Spleen (tissue), 11 donors: Measurements from ENCODE around the gene PFKP. TPM values are rescaled to one million over a fixed set of nuclear protein-coding genes. Genes with fewer than 3 reads are reported as not detected.
A peak's percentile ranks its signal among the peaks of the same experiment; 100 is the strongest.

Experiments used
- DNase-seq: peaks from one replicate; pipeline ENCODE4 v3.0.0-alpha.2; 2020
- H3K27ac ChIP-seq, 8 donors: fragments of 200-600 bp; sonication (generic) in 7 of 8; 1 replicate in 4 of 8; 2 replicates in 4 of 8; pipeline versions ENCODE4 v1.5.0 to v1.8.0; 2016 to 2021; ENCODE audit warnings: inconsistent platforms in 4 of 8, mild to moderate bottlenecking in 4 of 8, moderate library complexity in 1 of 8
- H3K27me3 ChIP-seq, 7 donors: fragments of 200-600 bp; sonication (generic) in 6 of 7; replicated peaks in 1 of 7; 1 replicate in 4 of 7; 2 replicates in 3 of 7; pipeline versions ENCODE4 v1.5.0 to v1.8.0; 2016 to 2021; ENCODE audit warnings: inconsistent platforms in 3 of 7, mild to moderate bottlenecking in 1 of 7
- H3K36me3 ChIP-seq, 6 donors: fragments of 200-600 bp; sonication (generic) in 5 of 6; 1 replicate in 4 of 6; 2 replicates in 2 of 6; pipeline versions ENCODE4 v1.5.0 to v1.8.0; 2016 to 2021; ENCODE audit warnings: inconsistent platforms in 2 of 6
- H3K4me1 ChIP-seq, 6 donors: fragments of 200-600 bp; sonication (generic) in 5 of 6; 1 replicate in 3 of 6; 2 replicates in 3 of 6; pipeline versions ENCODE4 v1.5.0 to v1.8.0; 2016 to 2021; ENCODE audit warnings: inconsistent platforms in 3 of 6
- H3K4me3 ChIP-seq, 8 donors: fragments of 200-600 bp; sonication (generic) in 7 of 8; 1 replicate in 4 of 8; 2 replicates in 4 of 8; pipeline versions ENCODE4 v1.5.0 to v1.8.0; 2016 to 2021; ENCODE audit warnings: inconsistent platforms in 4 of 8, mild to moderate bottlenecking in 4 of 8, moderate library complexity in 2 of 8
- H3K9me3 ChIP-seq, 8 donors: fragments of 200-600 bp; sonication (generic) in 7 of 8; 1 replicate in 4 of 8; 2 replicates in 4 of 8; pipeline versions ENCODE4 v1.5.0 to v1.8.0; 2016 to 2021; ENCODE audit warnings: inconsistent platforms in 4 of 8
- POLR2A ChIP-seq, 3 donors: fragments of 450-650 bp; IDR thresholded peaks; one replicate each; pipeline ENCODE4 v1.5.1; 2017; ENCODE audit warnings: antibody characterized with exemption in 3 of 3, mild to moderate bottlenecking in 1 of 3
- POLR2AphosphoS5 ChIP-seq, 3 donors: sonication (generic); formaldehyde crosslinking; IDR thresholded peaks; one replicate each; pipeline ENCODE4 v1.5.1; 2017; ENCODE audit warnings: antibody characterized with exemption in 3 of 3
- WGBS, 5 donors: extraction: QIAGEN DNeasy Blood & Tissue Kit in 3 of 5; methylation state at CpG; one replicate each; pipeline versions ENCODE4 v1.1.5 to v1.1.7; 2013 to 2018; 5-methylcytosine and 5-hydroxymethylcytosine counted together
- intact Hi-C: fragments of 100-400 bp; cut with DNase I; formaldehyde crosslinking; loops from one replicate; pipeline ENCODE4 v1.15.0; 2023; ENCODE audit warnings: low total_unique reads
- polyA plus RNA-seq, 3 donors: library from polyadenylated mRNA; stranded (reverse); fragments of 200-250 nt; gene quantifications; one replicate each; pipeline ENCODE4 v1.2.1, GENCODE V29; 2013
- total RNA-seq, 7 donors: library from RNA; depleted of rRNA in 3 of 7; stranded (reverse); fragments of >200 nt in 3 of 7; fragmentation: NEBNext Ultra II Directional in 4 of 7; extraction: Animal tissue kit (Norgen Biotek cat#: 25700) in 4 of 7; gene quantifications; one replicate each; pipeline versions ENCODE4 v1.1.0 to v1.2.1, GENCODE V29; 2016 to 2021
- TF ChIP-seq, protein P1 (sequence below), 11 experiments: fragments of 200-600 bp in 7 of 11; fragments of 450-650 bp in 4 of 11; sonication (generic) in 4 of 11; IDR thresholded peaks in 8 of 11; conservative IDR thresholded peaks in 3 of 11; 1 replicate in 7 of 11; 2 replicates in 4 of 11; pipeline versions ENCODE4 v1.4.0 to v1.8.0; 2016 to 2021; ENCODE audit warnings: antibody characterized with exemption in 11 of 11, inconsistent platforms in 4 of 11, mild to moderate bottlenecking in 1 of 11
- donor health status: healthy with polysubstance abuse.
- donor health status: DM: no; HTN: no; CAD: no; lungs with moderate emphysema.
- donor health status: DM: no; HTN: no; CAD: no.
- donor health status: Bipolar disorder and iron deficiency.
- donor health status: healthy.
- donor health status: DM: no; HTN: no; CAD: no.
- donor health status: DM: yes; HTN: yes; CAD: no.

PFKP gene
- total and polyA plus RNA-seq, 10 donors = 19.0 to 60.9 (median 28.6) TPM

DNA sequence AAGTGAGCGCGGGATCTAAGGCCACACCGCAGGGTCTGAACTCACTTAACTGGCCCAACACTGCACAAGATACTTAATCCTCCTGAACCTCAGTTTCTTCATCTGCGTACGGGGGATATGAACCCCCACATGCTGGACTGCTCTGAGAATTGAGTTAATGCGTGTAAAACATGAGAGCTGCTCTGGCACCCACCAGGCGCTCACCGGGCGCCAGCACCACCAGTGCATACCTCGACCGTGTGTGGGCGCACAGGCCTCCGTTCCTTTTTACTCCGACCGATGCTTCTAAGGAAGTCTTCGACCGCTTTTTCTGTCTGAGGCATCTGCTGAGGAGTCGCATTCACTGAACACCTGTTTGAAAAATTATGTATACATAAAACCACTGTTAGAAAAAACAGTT, 78.0 kb downstream of the PFKP start:
- intact Hi-C loops = no loop called here
- no peak overlapping the region for H3K27ac ChIP-seq
- WGBS, 5 donors = 96 to 99% (median 98%) methylated on average over 18 of the region's 18 CpGs
- no peaks in the 10 kb centered on the region for H3K9me3 ChIP-seq
- H3K4me1 ChIP-seq = no peaks in the 10 kb centered on the region
- no peaks in the 10 kb centered on the region for H3K27me3 ChIP-seq
- H3K36me3 ChIP-seq = peaks cover 9 to 100% (median 100%) of the 10 kb centered on the region in 6 donors
- DNase-seq = no peak
- TF ChIP-seq POLR2A (IDR thresholded peaks at IDR 0.05) (no peak), POLR2AphosphoS5 (IDR thresholded peaks at IDR 0.05) (no peak)
- TF ChIP-seq, protein P1, sequence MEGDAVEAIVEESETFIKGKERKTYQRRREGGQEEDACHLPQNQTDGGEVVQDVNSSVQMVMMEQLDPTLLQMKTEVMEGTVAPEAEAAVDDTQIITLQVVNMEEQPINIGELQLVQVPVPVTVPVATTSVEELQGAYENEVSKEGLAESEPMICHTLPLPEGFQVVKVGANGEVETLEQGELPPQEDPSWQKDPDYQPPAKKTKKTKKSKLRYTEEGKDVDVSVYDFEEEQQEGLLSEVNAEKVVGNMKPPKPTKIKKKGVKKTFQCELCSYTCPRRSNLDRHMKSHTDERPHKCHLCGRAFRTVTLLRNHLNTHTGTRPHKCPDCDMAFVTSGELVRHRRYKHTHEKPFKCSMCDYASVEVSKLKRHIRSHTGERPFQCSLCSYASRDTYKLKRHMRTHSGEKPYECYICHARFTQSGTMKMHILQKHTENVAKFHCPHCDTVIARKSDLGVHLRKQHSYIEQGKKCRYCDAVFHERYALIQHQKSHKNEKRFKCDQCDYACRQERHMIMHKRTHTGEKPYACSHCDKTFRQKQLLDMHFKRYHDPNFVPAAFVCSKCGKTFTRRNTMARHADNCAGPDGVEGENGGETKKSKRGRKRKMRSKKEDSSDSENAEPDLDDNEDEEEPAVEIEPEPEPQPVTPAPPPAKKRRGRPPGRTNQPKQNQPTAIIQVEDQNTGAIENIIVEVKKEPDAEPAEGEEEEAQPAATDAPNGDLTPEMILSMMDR (IDR thresholded peaks at IDR 0.05 in 8 of 11, conservative IDR thresholded peaks at IDR 0.05 in 3 of 11) = no peak
- H3K4me3 ChIP-seq = no peak overlapping the region

DNA sequence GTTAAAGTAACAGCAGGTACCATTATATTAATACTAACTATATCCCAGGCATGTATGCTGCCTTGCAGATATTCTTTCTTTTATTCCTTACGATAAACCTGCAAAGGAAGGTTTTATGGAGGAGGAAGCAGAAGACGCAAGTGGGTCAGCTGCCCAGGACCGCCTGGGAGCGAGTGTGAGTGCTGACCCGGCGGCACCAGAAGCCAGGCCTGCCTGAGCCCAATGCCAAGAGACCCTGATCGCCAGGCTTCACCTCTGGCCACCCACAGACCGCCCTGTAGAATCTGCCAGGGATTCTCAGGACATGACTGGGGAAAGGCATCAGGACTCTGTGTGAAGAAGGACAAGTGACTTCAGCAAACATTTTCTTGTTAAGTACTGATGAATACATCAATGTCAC, 78.9 kb downstream of the PFKP start:
- 94 to 100% (median 97%) methylated on average over 8 of the region's 8 CpGs for WGBS, 5 donors
- no peak overlapping the region for H3K27ac ChIP-seq
- peaks cover 8 to 100% (median 100%) of the 10 kb centered on the region in 6 donors for H3K36me3 ChIP-seq
- DNase-seq = no peak
- no peaks in the 10 kb centered on the region for H3K27me3 ChIP-seq
- TF ChIP-seq POLR2AphosphoS5 (IDR thresholded peaks at IDR 0.05) (peak in 1 of 3 donors; percentile 20), POLR2A (IDR thresholded peaks at IDR 0.05) (no peak)
- intact Hi-C loops = no loop called here
- no peaks in the 10 kb centered on the region for H3K4me1 ChIP-seq
- H3K4me3 ChIP-seq = no peak overlapping the region
- no peaks in the 10 kb centered on the region for H3K9me3 ChIP-seq

DNA sequence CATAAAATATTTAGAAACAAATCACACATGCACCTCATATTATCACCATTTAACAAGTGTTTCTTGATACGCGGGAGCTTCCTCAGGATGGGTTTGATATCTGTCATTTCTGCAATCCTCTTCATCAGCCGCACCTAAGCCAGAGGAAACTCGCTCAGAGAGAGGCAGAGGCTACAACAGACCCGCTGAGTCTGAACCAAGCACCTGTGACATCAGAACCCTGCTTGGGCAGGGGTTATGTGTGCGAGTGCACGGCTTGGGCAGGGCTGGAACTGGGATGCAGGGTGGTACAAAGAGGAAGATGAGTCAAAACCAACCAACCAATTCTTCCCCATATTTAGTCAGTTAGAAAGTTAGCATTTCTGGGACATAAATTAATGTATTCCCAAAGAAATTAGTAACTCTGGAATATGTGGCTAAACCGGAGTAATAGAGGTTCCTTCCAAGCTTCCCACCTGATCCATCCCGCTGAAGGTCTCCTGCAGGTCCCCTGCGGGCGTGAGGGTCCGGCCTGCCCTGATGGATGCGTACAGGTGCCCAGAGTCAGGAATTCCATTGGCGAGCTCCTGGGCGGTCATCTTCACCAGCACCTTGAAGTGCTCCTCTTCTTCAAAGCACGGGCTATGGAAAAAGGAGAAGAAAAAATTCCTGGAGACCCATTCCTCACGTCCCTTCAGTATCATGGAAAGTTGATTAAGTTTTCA, 79.9 kb downstream of the PFKP start:
- Histone ChIP-seq H3K4me1 (no peaks in the 10 kb centered on the region), H3K27me3 (no peaks in the 10 kb centered on the region), H3K27ac (no peak overlapping the region), H3K9me3 (no peaks in the 10 kb centered on the region), H3K4me3 (no peak overlapping the region), H3K36me3 (peaks cover 8 to 100% (median 99%) of the 10 kb centered on the region in 6 donors)
- TF ChIP-seq, protein P1 (IDR thresholded peaks at IDR 0.05 in 8 of 11, conservative IDR thresholded peaks at IDR 0.05 in 3 of 11) = no peak
- TF ChIP-seq POLR2AphosphoS5 (IDR thresholded peaks at IDR 0.05) (no peak), POLR2A (IDR thresholded peaks at IDR 0.05) (no peak)
- no peak for DNase-seq
- intact Hi-C loops = no loop called here
- 84 to 97% (median 92%) methylated on average over 17 of the region's 17 CpGs for WGBS, 5 donors

DNA sequence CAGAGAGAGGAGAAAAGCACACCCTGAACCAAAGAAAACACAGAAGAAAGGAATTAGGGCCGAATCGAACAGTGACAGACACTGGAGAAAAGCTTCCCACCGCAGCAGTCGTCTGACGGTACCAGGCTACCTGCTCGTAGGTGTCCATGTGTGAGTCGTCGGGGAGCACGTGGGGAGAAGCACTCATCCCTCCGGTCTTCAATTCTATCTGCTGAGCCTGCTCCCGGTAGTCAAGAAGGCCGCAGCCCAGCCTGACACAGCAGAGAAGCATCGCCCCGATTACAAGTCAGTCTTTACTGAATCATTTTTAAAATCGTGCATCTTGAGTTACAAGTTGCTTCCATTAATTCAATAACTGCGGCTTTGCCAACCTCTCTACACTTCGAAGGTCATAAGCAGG, 80.7 kb downstream of the PFKP start:
- WGBS, 5 donors = 89 to 95% (median 93%) methylated on average over 17 of the region's 17 CpGs
- Histone ChIP-seq H3K27ac (no peak overlapping the region), H3K4me3 (no peak overlapping the region), H3K9me3 (no peaks in the 10 kb centered on the region), H3K4me1 (no peaks in the 10 kb centered on the region), H3K27me3 (no peaks in the 10 kb centered on the region), H3K36me3 (peaks cover 8 to 100% (median 97%) of the 10 kb centered on the region in 6 donors)
- no peak for DNase-seq
- intact Hi-C loops = no loop called here
- TF ChIP-seq POLR2AphosphoS5 (IDR thresholded peaks at IDR 0.05) = no peak

DNA sequence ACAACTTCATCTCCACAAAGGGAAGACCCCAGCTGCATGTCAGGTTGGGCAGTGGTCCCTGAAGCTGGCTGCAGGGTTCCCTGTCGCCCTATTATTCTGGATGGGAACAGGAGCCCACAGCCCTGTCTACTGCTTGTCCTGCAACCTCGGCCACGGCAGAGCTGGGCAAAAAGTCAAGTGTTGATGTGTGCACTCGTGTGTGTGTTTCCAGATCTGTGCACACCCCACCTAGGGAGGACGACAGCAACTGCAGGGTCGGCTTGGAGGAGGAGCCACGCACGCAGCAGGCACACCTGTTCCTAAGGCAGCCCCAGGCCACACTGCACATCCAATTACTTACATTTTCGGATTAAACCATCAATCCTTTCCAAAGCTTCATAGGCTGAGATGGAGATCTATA, 81.6 kb downstream of the PFKP start:
- no peak overlapping the region for H3K27ac ChIP-seq

More for the DNA sequence above, 81.6 kb downstream of the PFKP start:
- WGBS, 5 donors = 91 to 96% (median 93%) methylated on average over 9 of the region's 9 CpGs
- Histone ChIP-seq H3K4me1 (no peaks in the 10 kb centered on the region), H3K27me3 (no peaks in the 10 kb centered on the region), H3K9me3 (no peaks in the 10 kb centered on the region), H3K36me3 (peaks cover 8 to 100% (median 97%) of the 10 kb centered on the region in 6 donors), H3K4me3 (no peak overlapping the region)
- intact Hi-C loops = no loop called here
- no peak for DNase-seq
- no peak for TF ChIP-seq POLR2A (IDR thresholded peaks at IDR 0.05)
- no peak for TF ChIP-seq POLR2AphosphoS5 (IDR thresholded peaks at IDR 0.05)
- TF ChIP-seq, protein P1 (IDR thresholded peaks at IDR 0.05 in 8 of 11, conservative IDR thresholded peaks at IDR 0.05 in 3 of 11) = no peak
